ELF-1 (cell line): ENCODE results near the gene TRAFD1.

Source experiments
- DNase-seq: peaks from one replicate; pipeline ENCODE4 v3.0.0-alpha.2; 2016; ENCODE audit warnings: low read depth, low spot score

TRAFD1 gene

GRCh38 chr12:112198120-112198733, 72.9 kb downstream of the TRAFD1 start:
- DNase-seq = peak; percentile 75

GRCh38 chr12:112199136-112199535, 73.8 kb downstream of the TRAFD1 start:
- no peak for DNase-seq
